ENCODE data around the gene MACROD1. TPM values are rescaled to one million over a fixed set of nuclear protein-coding genes. Genes with fewer than 3 reads are reported as not detected.

MACROD1 gene
- total and polyA plus RNA-seq, 2 donors (not counting 1 experiment from before 2014, with no cell fraction given): 2.7 to 8.6 TPM

- Mint-ChIP-seq H3K4me3 (no peak overlapping the region), H3K9me3 (ENCODE audit: insufficient read depth) (no peaks in the 10 kb centered on the region), H3K27me3 (no peaks in the 10 kb centered on the region), H3K4me1 (no peaks in the 10 kb centered on the region), H3K27ac (no peak overlapping the region)
- DNase-seq (no peak), ATAC-seq (ENCODE audit: low read depth) (no peak)
- no peaks in the 10 kb centered on the region for H3K79me2 ChIP-seq (ENCODE audit: control insufficient read depth, insufficient read depth, low read length)
- no peak overlapping the region for H3K27ac ChIP-seq (ENCODE audit: low read length in 2 of 2)
- no peak overlapping the region for H2AFZ ChIP-seq (ENCODE audit: insufficient read depth, low read depth, low read length, poor library complexity, severe bottlenecking)
- no peaks in the 10 kb centered on the region for H4K20me1 ChIP-seq (ENCODE audit: control insufficient read depth, insufficient read depth, low read length, poor library complexity, severe bottlenecking)
- no peak for TF ChIP-seq EZH2 (IDR thresholded peaks at IDR 0.05; ENCODE audit: borderline replicate concordance, insufficient read depth, low read depth, low read length, poor library complexity, severe bottlenecking)
- CTCF ChIA-PET: no interaction called here
- H3K9me3 ChIP-seq (ENCODE audit: control extremely low read depth in 1 of 3, control insufficient read depth in 2 of 3, insufficient read depth in 1 of 3, low read length in 2 of 3): no peaks in the 10 kb centered on the region
- no peaks in the 10 kb centered on the region for H3K27me3 ChIP-seq (replicated peaks in 1 of 4; ENCODE audit: control extremely low read depth in 1 of 4, control insufficient read depth in 3 of 4, insufficient read depth in 4 of 4, low read length in 3 of 4)
- WGBS (ENCODE audit: insufficient coverage): 85% methylated on average over 14 of the region's 15 CpGs
- POLR2A ChIA-PET: no interaction called here
- no peaks in the 10 kb centered on the region for H3K4me1 ChIP-seq (ENCODE audit: control insufficient read depth in 2 of 2, insufficient read depth in 2 of 2, low read length in 2 of 2)
- no peak overlapping the region for H3K4me2 ChIP-seq (replicated peaks; ENCODE audit: low read depth, low read length, poor library complexity, severe bottlenecking)
- H3K36me3 ChIP-seq (replicated peaks in 1 of 2; ENCODE audit: control extremely low read depth in 1 of 2, control insufficient read depth in 1 of 2, extremely low read depth in 1 of 2, insufficient read depth in 2 of 2, low read length in 1 of 2): no peaks in the 10 kb centered on the region
- intact Hi-C loops (cut with micrococcal nuclease): no loop called here
- H3K9ac ChIP-seq (ENCODE audit: low read length): no peak overlapping the region
- H3K4me3 ChIP-seq (ENCODE audit: control extremely low read depth in 1 of 5, extremely low read depth in 1 of 5, insufficient read depth in 1 of 5, low read depth in 2 of 5, low read length in 4 of 5): no peak overlapping the region
These were observed 112.2 kb downstream of the MACROD1 start for GRCh38 chr11:64053699-64054098.

GRCh38 chr11:64052938-64053622 is 112.8 kb downstream of the MACROD1 start:
- TF ChIP-seq EZH2 (IDR thresholded peaks at IDR 0.05; ENCODE audit: borderline replicate concordance, insufficient read depth, low read depth, low read length, poor library complexity, severe bottlenecking) (no peak), CTCF (IDR thresholded peaks at IDR 0.05) (no peak)
- no peaks in the 10 kb centered on the region for H3K27me3 ChIP-seq (replicated peaks in 1 of 4; ENCODE audit: control extremely low read depth in 1 of 4, control insufficient read depth in 3 of 4, insufficient read depth in 4 of 4, low read length in 3 of 4)
- POLR2A ChIA-PET: no interaction called here
- no peaks in the 10 kb centered on the region for H3K36me3 ChIP-seq (replicated peaks in 1 of 2; ENCODE audit: control extremely low read depth in 1 of 2, control insufficient read depth in 1 of 2, extremely low read depth in 1 of 2, insufficient read depth in 2 of 2, low read length in 1 of 2)
- DNase-seq: no peak
- no peak overlapping the region for H3K4me2 ChIP-seq (replicated peaks; ENCODE audit: low read depth, low read length, poor library complexity, severe bottlenecking)
- intact Hi-C loops (cut with micrococcal nuclease): no loop called here
- no peaks in the 10 kb centered on the region for H3K79me2 ChIP-seq (ENCODE audit: control insufficient read depth, insufficient read depth, low read length)
- no peaks in the 10 kb centered on the region for H3K9me3 ChIP-seq (ENCODE audit: control extremely low read depth in 1 of 3, control insufficient read depth in 2 of 3, insufficient read depth in 1 of 3, low read length in 2 of 3)
- no peak for ATAC-seq (ENCODE audit: low read depth)
- no peaks in the 10 kb centered on the region for H3K9me3 Mint-ChIP-seq (ENCODE audit: insufficient read depth)
- H4K20me1 ChIP-seq (ENCODE audit: control insufficient read depth, insufficient read depth, low read length, poor library complexity, severe bottlenecking): no peaks in the 10 kb centered on the region
- no peak overlapping the region for H3K4me3 ChIP-seq (ENCODE audit: control extremely low read depth in 1 of 5, extremely low read depth in 1 of 5, insufficient read depth in 1 of 5, low read depth in 2 of 5, low read length in 4 of 5)
- no peak overlapping the region for H3K9ac ChIP-seq (ENCODE audit: low read length)
- H3K27ac Mint-ChIP-seq: no peak overlapping the region
- no peak overlapping the region for H2AFZ ChIP-seq (ENCODE audit: insufficient read depth, low read depth, low read length, poor library complexity, severe bottlenecking)
- H3K27ac ChIP-seq (ENCODE audit: low read length in 2 of 2): no peak overlapping the region
- H3K4me1 ChIP-seq (ENCODE audit: control insufficient read depth in 2 of 2, insufficient read depth in 2 of 2, low read length in 2 of 2): no peaks in the 10 kb centered on the region
- WGBS (ENCODE audit: insufficient coverage): 85% methylated on average over 10 of the region's 11 CpGs
- H3K4me3 Mint-ChIP-seq: no peak overlapping the region
- no peaks in the 10 kb centered on the region for H3K27me3 Mint-ChIP-seq
- no peaks in the 10 kb centered on the region for H3K4me1 Mint-ChIP-seq
- CTCF ChIA-PET: no interaction called here

Data from B cell (primary cell).